Lower leg skin (tissue), 3 donors: ENCODE measurements around the gene RAB10.

Experiments used
- POLR2A ChIP-seq, 2 donors: fragments of 450-650 bp; IDR thresholded peaks; one replicate each; pipeline ENCODE4 v1.6.1; 2016 to 2017; ENCODE audit warnings: antibody characterized with exemption in 2 of 2, mild to moderate bottlenecking in 1 of 2, moderate library complexity in 1 of 2
- TF ChIP-seq, protein P1 (sequence below), 3 donors: fragments of 450-650 bp; IDR thresholded peaks; one replicate each; pipeline ENCODE4 v1.5.1; 2016; ENCODE audit warnings: antibody characterized with exemption in 3 of 3, mild to moderate bottlenecking in 3 of 3, moderate library complexity in 2 of 3

DNA sequence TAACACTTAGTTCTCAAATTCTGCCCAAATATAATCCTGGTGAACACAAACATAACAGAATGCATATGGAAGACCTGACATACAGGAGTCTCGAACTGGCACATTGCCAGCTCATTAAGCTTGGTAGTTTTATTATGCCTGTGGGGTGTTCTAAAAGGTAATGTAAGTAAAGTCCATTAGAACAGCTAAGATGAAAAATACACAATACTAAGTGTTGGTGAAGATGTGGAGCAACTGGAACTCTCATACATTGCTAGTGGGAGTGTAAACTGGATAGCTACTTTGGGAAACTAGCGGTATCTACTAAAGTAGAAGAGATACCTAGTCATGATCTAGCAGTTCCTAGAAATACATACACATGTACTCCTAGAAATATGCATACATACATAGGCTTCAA is 24.3 kb upstream of the RAB10 start:
- TF ChIP-seq, protein P1, sequence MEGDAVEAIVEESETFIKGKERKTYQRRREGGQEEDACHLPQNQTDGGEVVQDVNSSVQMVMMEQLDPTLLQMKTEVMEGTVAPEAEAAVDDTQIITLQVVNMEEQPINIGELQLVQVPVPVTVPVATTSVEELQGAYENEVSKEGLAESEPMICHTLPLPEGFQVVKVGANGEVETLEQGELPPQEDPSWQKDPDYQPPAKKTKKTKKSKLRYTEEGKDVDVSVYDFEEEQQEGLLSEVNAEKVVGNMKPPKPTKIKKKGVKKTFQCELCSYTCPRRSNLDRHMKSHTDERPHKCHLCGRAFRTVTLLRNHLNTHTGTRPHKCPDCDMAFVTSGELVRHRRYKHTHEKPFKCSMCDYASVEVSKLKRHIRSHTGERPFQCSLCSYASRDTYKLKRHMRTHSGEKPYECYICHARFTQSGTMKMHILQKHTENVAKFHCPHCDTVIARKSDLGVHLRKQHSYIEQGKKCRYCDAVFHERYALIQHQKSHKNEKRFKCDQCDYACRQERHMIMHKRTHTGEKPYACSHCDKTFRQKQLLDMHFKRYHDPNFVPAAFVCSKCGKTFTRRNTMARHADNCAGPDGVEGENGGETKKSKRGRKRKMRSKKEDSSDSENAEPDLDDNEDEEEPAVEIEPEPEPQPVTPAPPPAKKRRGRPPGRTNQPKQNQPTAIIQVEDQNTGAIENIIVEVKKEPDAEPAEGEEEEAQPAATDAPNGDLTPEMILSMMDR (IDR thresholded peaks at IDR 0.05) = no peak
- no peak for TF ChIP-seq POLR2A (IDR thresholded peaks at IDR 0.05)
